Neural cell (in vitro differentiated cells): ENCODE results near the gene STRBP.
"Not testable (repeated sequence)": the region's sequence is repeated elsewhere in the genome, so short reads cannot be mapped to it uniquely, and the experiment has no call there.

Experiments
- EP300 ChIP-seq: fragments of 450-650 bp; conservative IDR thresholded peaks from 2 replicates; pipeline ENCODE4 v1.6.1; 2014; ENCODE audit warnings: antibody characterized with exemption, mild to moderate bottlenecking, moderate library complexity; ENCODE audit not compliant: poor library complexity, severe bottlenecking
- EZH2 ChIP-seq: fragments of 200-600, 300-800 bp; shearing (Covaris generic), sonication (generic); IDR thresholded peaks from 2 replicates; pipeline ENCODE4 v1.6.1; 2014; ENCODE audit warnings: antibody characterized with exemption, low read length, borderline replicate concordance, mild to moderate bottlenecking; ENCODE audit not compliant: insufficient read depth, poor library complexity, severe bottlenecking
- POLR2AphosphoS5 ChIP-seq: IDR thresholded peaks from 2 replicates; pipeline ENCODE4 v1.6.1; 2012
- TAF1 ChIP-seq: IDR thresholded peaks from 2 replicates; pipeline ENCODE4 v1.6.1; 2012; ENCODE audit warnings: low read depth
- TF ChIP-seq, protein P1 (sequence below): fragments of 450-650 bp; IDR thresholded peaks from 2 replicates; pipeline ENCODE4 v1.5.1; 2014; ENCODE audit warnings: antibody characterized with exemption, mild to moderate bottlenecking, moderate library complexity; ENCODE audit not compliant: poor library complexity, severe bottlenecking
- TF ChIP-seq, protein P2 (sequence below): IDR thresholded peaks from 2 replicates; pipeline ENCODE4 v1.6.1; 2012; ENCODE audit warnings: borderline replicate concordance

GRCh38 chr9:123301936-123302335 lies 33.5 kb upstream of the STRBP start:
- TF ChIP-seq, protein P1, sequence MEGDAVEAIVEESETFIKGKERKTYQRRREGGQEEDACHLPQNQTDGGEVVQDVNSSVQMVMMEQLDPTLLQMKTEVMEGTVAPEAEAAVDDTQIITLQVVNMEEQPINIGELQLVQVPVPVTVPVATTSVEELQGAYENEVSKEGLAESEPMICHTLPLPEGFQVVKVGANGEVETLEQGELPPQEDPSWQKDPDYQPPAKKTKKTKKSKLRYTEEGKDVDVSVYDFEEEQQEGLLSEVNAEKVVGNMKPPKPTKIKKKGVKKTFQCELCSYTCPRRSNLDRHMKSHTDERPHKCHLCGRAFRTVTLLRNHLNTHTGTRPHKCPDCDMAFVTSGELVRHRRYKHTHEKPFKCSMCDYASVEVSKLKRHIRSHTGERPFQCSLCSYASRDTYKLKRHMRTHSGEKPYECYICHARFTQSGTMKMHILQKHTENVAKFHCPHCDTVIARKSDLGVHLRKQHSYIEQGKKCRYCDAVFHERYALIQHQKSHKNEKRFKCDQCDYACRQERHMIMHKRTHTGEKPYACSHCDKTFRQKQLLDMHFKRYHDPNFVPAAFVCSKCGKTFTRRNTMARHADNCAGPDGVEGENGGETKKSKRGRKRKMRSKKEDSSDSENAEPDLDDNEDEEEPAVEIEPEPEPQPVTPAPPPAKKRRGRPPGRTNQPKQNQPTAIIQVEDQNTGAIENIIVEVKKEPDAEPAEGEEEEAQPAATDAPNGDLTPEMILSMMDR, result not testable (repeated sequence)
- not testable (repeated sequence) for TF ChIP-seq EZH2, POLR2AphosphoS5, EP300, TAF1
- TF ChIP-seq, protein P2, sequence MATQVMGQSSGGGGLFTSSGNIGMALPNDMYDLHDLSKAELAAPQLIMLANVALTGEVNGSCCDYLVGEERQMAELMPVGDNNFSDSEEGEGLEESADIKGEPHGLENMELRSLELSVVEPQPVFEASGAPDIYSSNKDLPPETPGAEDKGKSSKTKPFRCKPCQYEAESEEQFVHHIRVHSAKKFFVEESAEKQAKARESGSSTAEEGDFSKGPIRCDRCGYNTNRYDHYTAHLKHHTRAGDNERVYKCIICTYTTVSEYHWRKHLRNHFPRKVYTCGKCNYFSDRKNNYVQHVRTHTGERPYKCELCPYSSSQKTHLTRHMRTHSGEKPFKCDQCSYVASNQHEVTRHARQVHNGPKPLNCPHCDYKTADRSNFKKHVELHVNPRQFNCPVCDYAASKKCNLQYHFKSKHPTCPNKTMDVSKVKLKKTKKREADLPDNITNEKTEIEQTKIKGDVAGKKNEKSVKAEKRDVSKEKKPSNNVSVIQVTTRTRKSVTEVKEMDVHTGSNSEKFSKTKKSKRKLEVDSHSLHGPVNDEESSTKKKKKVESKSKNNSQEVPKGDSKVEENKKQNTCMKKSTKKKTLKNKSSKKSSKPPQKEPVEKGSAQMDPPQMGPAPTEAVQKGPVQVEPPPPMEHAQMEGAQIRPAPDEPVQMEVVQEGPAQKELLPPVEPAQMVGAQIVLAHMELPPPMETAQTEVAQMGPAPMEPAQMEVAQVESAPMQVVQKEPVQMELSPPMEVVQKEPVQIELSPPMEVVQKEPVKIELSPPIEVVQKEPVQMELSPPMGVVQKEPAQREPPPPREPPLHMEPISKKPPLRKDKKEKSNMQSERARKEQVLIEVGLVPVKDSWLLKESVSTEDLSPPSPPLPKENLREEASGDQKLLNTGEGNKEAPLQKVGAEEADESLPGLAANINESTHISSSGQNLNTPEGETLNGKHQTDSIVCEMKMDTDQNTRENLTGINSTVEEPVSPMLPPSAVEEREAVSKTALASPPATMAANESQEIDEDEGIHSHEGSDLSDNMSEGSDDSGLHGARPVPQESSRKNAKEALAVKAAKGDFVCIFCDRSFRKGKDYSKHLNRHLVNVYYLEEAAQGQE, result not testable (repeated sequence)
